GM12878 (cell line): Measurements from ENCODE around the gene SLC35F3. TPM values are rescaled to one million over a fixed set of nuclear protein-coding genes. Genes with fewer than 3 reads are reported as not detected.

ENCODE experiments used
- ATAC-seq: fragments of 200-7000 bp; cut with Tn5 transposase; 3 replicates; pipeline ENCODE4 v1.9.1; 2020; ENCODE audit warnings: mild to moderate bottlenecking, moderate library complexity
- BruUV-seq: library from RNA; stranded (reverse); fragments of 400-500 nt; replicated peaks from 2 replicates; lab custom pipeline; 2021; lab: Mats Ljungman, UMichigan
- CTCF ChIA-PET: fragments of 300-600 bp; sonication (Branson Sonifier 250); formaldehyde crosslinking; extraction: SDS; loops from one replicate; lab custom pipeline; 2021; ENCODE audit warnings: inconsistent platforms; lab: Yijun Ruan, JAX
- POLR2A ChIA-PET: fragments of 350-600 bp; formaldehyde crosslinking; extraction: SDS; loops from one replicate; lab custom pipeline; 2021; ENCODE audit warnings: inconsistent platforms; lab: Charles Lee
- RAD21 ChIA-PET: fragments of 300-600 bp; sonication (Branson Sonifier 250); formaldehyde crosslinking; loops from one replicate; lab custom pipeline; 2023; ENCODE audit warnings: antibody characterized with exemption; ENCODE audit not compliant: unreplicated experiment; lab: Charles Lee
- SMC1A ChIA-PET: fragments of 300-600 bp; sonication (Branson Sonifier 250); formaldehyde crosslinking; loops from one replicate; lab custom pipeline; 2023; ENCODE audit not compliant: unreplicated experiment, uncharacterized antibody; lab: Charles Lee
- DNase-seq: peaks from one replicate; pipeline ENCODE4 v3.0.0-alpha.2; 2011; ENCODE audit warnings: low read depth, low spot score
- FAIRE-seq: peaks from 3 replicates; lab custom pipeline; 2011; peaks lifted over from hg19 to GRCh38; lab: Jason Lieb, UNC
- H2AFZ ChIP-seq: 2 replicates; pipeline ENCODE4 v1.6.0; 2011; ENCODE audit warnings: low read depth, low read length, control low read depth; ENCODE audit not compliant: control insufficient read depth
- H3K27ac ChIP-seq: 2 replicates; pipeline ENCODE4 v1.5.1; 2011; ENCODE audit warnings: control low read depth; ENCODE audit not compliant: control insufficient read depth, insufficient read depth
- H3K27me3 ChIP-seq, 2 experiments: replicated peaks in 1 of 2; 2 replicates each; pipeline versions ENCODE4 v1.6.0 to v1.6.1; 2011; ENCODE audit warnings: low read length in 1 of 2; ENCODE audit not compliant: control insufficient read depth in 2 of 2, insufficient read depth in 2 of 2
- H3K36me3 ChIP-seq, 2 experiments: 2 replicates each; pipeline ENCODE4 v1.5.1; 2011; ENCODE audit warnings: low read length in 1 of 2; ENCODE audit not compliant: control insufficient read depth in 2 of 2, insufficient read depth in 2 of 2
- H3K4me1 ChIP-seq: 2 replicates; pipeline ENCODE4 v1.6.1; 2011; ENCODE audit warnings: mild to moderate bottlenecking, low read length, moderate library complexity, mixed read lengths; ENCODE audit not compliant: control insufficient read depth, insufficient read depth
- H3K4me2 ChIP-seq: 2 replicates; pipeline ENCODE4 v1.6.0; 2011; ENCODE audit warnings: control low read depth; ENCODE audit not compliant: control insufficient read depth, insufficient read depth
- H3K4me3 ChIP-seq: fragments of 200-600 bp; sonication (generic); 2 replicates; pipeline ENCODE4 v1.5.1; 2016
- H3K79me2 ChIP-seq: 2 replicates; pipeline ENCODE4 v1.6.0; 2011; ENCODE audit warnings: low read length; ENCODE audit not compliant: control insufficient read depth, insufficient read depth
- H3K9ac ChIP-seq: 2 replicates; pipeline ENCODE4 v1.8.0; 2011; ENCODE audit warnings: low read length, control low read depth, mixed read lengths; ENCODE audit not compliant: control insufficient read depth, insufficient read depth
- H3K9me3 ChIP-seq: replicated peaks from 3 replicates; pipeline ENCODE4 v1.5.1; 2011; ENCODE audit warnings: mild to moderate bottlenecking, low read length; ENCODE audit not compliant: control insufficient read depth, insufficient read depth
- H4K20me1 ChIP-seq: 2 replicates; pipeline ENCODE4 v1.6.0; 2011; ENCODE audit not compliant: control insufficient read depth, insufficient read depth
- IKZF2 ChIP-seq, 2 experiments: fragments of 450-650 bp; IDR thresholded peaks; 2 replicates each; pipeline ENCODE4 v1.6.1; 2017; ENCODE audit warnings: mild to moderate bottlenecking in 2 of 2, moderate library complexity in 2 of 2
- JUNB ChIP-seq: IDR thresholded peaks from 2 replicates; pipeline ENCODE4 v1.6.1; 2016; ENCODE audit warnings: antibody characterized with exemption, mild to moderate bottlenecking
- KAT2A ChIP-seq: conservative IDR thresholded peaks from 2 replicates; pipeline ENCODE4 v1.6.1; 2011; ENCODE audit warnings: low read depth, low read length; ENCODE audit not compliant: control insufficient read depth
- TBL1XR1 ChIP-seq: IDR thresholded peaks from 2 replicates; pipeline ENCODE4 v1.6.1; 2012; ENCODE audit warnings: low read depth, low read length, improper control_type of control experiment
- WGBS: methylation state at CpG from one replicate; pipeline ENCODE4 v1.1.6; 2016; ENCODE audit warnings: low lambda C conversion rate; ENCODE audit not compliant: insufficient replicate concordance, insufficient coverage; ENCODE audit errors: missing lambda C conversion rate; 5-methylcytosine and 5-hydroxymethylcytosine counted together
- in situ Hi-C: fragments of 300-500 bp; cut with MboI; formaldehyde crosslinking; loops from 9 replicates; pipeline ENCODE4 v1.14.3; 2018; ENCODE audit warnings: mixed read lengths
- intact Hi-C: fragments of 100-400 bp; cut with micrococcal nuclease; formaldehyde crosslinking; loops from one replicate; pipeline ENCODE4 v1.14.2; 2022; ENCODE audit not compliant: unreplicated experiment
- polyA plus RNA-seq, 11 experiments: library from polyadenylated mRNA; depleted of rRNA in 4 of 11; unstranded in 6 of 11; stranded (reverse) in 5 of 11; fragments of >200 nt; fragmentation: Nextera tagmentation in 4 of 11; fragmentation: Illumina TruSeq in 1 of 11; extraction: Ambion mirVana in 4 of 11; extraction: Trizol in 1 of 11; gene quantifications; 1 replicate in 1 of 11; 2 replicates in 10 of 11; pipeline versions ENCODE4 v1.2.1 to v1.2.3, GENCODE V29; 2011 to 2016; ENCODE audit warnings: inconsistent platforms in 2 of 11, missing spikeins in 2 of 11, low read depth in 1 of 11
- total RNA-seq, 4 experiments: library from RNA; depleted of rRNA in 3 of 4; stranded (reverse); fragments of >200 nt in 3 of 4; fragmentation: Illumina TruSeq in 1 of 4; extraction: Trizol in 1 of 4; gene quantifications; 2 replicates each; pipeline versions ENCODE4 v1.2.1 to v1.2.3, GENCODE V29; 2013 to 2021
- TF ChIP-seq, protein P1 (sequence below): IDR thresholded peaks from 2 replicates; pipeline ENCODE4 v1.6.1; 2011; ENCODE audit warnings: low read depth, low read length, improper control_type of control experiment, borderline replicate concordance

Gene SLC35F3
- total and polyA plus RNA-seq, 10 of the 15 experiments (the other 5 are each of a cell fraction or from before 2014, with no cell fraction given), result 1.0 to 8.6 (median 5.7) TPM

DNA sequence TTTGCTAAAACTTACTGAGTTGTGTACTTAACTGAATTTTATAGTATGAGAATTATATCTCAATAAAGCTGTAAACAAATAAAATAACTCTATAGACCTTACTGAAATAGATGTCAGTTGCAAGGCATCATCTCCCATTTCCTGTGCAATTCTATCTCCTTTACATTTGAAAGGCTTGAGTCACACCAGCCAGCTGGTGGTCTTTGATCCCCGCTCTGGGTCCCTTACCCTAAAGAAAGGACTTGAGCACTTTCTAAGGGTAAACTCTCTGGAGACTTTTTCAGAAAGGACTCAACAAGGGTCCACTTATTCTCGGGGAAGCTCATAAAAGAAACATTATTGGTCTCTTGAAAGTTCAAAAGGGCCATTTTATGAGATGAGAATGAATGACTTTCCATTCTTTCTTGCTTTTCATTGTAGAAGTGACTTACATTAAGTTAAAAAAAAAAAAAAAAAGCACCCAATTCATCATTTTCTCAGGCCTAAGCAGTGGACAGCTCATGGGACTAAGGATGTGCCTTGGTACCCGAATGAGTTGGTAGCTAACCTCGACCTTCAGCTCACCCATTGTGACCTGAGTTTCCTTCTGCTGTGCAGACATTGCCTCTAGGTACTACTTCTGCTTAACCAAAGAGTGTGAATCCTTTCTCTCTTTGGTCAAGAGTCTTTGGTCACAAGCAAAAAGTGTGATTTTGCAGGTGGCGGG is 321.8 kb downstream of the SLC35F3 start:
- H2AFZ ChIP-seq, result no peak overlapping the region
- POLR2A ChIA-PET, result interaction anchor here (0.6 to 0.7 kb wide), 2 partner anchors 9 to 18 kb away, joined by 3 to 5 read pairs; no protein-coding TSS in a partner anchor
- no peak overlapping the region for H3K4me2 ChIP-seq
- no peak overlapping the region for H3K4me3 ChIP-seq
- H3K27ac ChIP-seq, result no peak overlapping the region
- SMC1A ChIA-PET, result interaction anchor here (0.8 to 1.5 kb wide), 5 partner anchors 9 to 102 kb away, joined by 3 to 5 read pairs (median 4); no protein-coding TSS in a partner anchor
- no peak for DNase-seq
- no peaks in the 10 kb centered on the region; a peak in 1 of 4 replicates for H3K36me3 ChIP-seq
- peak; percentile 74 for ATAC-seq
- RAD21 ChIA-PET, result interaction anchor here (0.7 kb wide), 2 partner anchors 44 to 84 kb away, joined by 3 to 7 read pairs; no protein-coding TSS in a partner anchor
- in situ Hi-C loops (no loop called here), intact Hi-C loops (no loop called here)
- H4K20me1 ChIP-seq, result no peaks in the 10 kb centered on the region
- FAIRE-seq, result no peak
- BruUV-seq, result no TSS peak
- no peaks in the 10 kb centered on the region for H3K27me3 ChIP-seq
- peak; percentile 23; the same call in 1 of the 2 replicates for TF ChIP-seq JUNB
- TF ChIP-seq KAT2A, result no peak
- TF ChIP-seq TBL1XR1, result no peak
- no peak for TF ChIP-seq IKZF2 (IDR thresholded peaks at IDR 0.05)
- no peaks in the 10 kb centered on the region for H3K79me2 ChIP-seq
- 38% methylated on average over 5 of the region's 5 CpGs for WGBS
- CTCF ChIA-PET, result interaction anchor here (0.7 to 2.3 kb wide), 3 partner anchors 14 to 1731 kb away, joined by 3 to 11 read pairs (median 3); no protein-coding TSS in a partner anchor
- no peaks in the 10 kb centered on the region for H3K9me3 ChIP-seq
- peaks cover 7% of the 10 kb centered on the region for H3K4me1 ChIP-seq
- no peak overlapping the region for H3K9ac ChIP-seq

DNA sequence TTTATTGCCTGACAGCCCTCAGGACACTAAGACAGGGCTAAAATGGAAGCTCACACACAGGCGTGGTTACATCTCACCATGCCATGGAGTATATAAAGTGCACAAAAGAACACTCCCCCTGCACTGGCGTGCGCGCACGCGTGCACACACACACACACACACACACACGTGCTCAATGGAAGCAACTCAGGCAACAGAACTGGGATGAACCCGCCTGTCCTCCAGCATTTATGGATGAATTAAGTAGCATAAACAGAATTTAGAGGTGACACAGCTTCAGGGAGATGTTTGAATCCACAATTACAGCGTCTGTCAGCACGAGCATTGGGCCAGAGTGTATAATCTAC is 322.3 kb downstream of the SLC35F3 start:
- intact Hi-C loops, result no loop called here
- Histone ChIP-seq H3K79me2 (no peaks in the 10 kb centered on the region), H3K4me3 (no peak overlapping the region), H2AFZ (no peak overlapping the region), H3K9me3 (no peaks in the 10 kb centered on the region), H3K4me1 (peaks cover 7% of the 10 kb centered on the region), H4K20me1 (no peaks in the 10 kb centered on the region), H3K27ac (no peak overlapping the region), H3K27me3 (no peaks in the 10 kb centered on the region), H3K9ac (no peak overlapping the region), H3K36me3 (no peaks in the 10 kb centered on the region; a peak in 1 of 4 replicates), H3K4me2 (no peak overlapping the region)
- FAIRE-seq, result no peak
- TF ChIP-seq, protein P1, sequence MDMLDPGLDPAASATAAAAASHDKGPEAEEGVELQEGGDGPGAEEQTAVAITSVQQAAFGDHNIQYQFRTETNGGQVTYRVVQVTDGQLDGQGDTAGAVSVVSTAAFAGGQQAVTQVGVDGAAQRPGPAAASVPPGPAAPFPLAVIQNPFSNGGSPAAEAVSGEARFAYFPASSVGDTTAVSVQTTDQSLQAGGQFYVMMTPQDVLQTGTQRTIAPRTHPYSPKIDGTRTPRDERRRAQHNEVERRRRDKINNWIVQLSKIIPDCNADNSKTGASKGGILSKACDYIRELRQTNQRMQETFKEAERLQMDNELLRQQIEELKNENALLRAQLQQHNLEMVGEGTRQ, result no peak
- RAD21 ChIA-PET, result interaction anchor here (0.7 kb wide), 1 partner anchor 83 kb away, joined by 3 read pairs; no protein-coding TSS in a partner anchor
- no peak for DNase-seq
- CTCF ChIA-PET, result interaction anchor here (0.9 to 2.3 kb wide), 3 partner anchors 14 to 83 kb away, joined by 3 to 11 read pairs (median 4); no protein-coding TSS in a partner anchor
- in situ Hi-C loops, result no loop called here
- no TSS peak for BruUV-seq
- SMC1A ChIA-PET, result interaction anchor here (1.0 to 1.5 kb wide), 4 partner anchors 9 to 101 kb away, joined by 3 to 4 read pairs (median 4); no protein-coding TSS in a partner anchor
- POLR2A ChIA-PET, result interaction anchor here (0.7 kb wide), 1 partner anchor 9 kb away, joined by 3 read pairs; no protein-coding TSS in a partner anchor
- 64% methylated on average over 10 of the region's 10 CpGs for WGBS
- ATAC-seq, result no peak
